GM10248 (cell line): ENCODE data around the gene IPCEF1.
"Not testable (repeated sequence)": the region's sequence is repeated elsewhere in the genome, so short reads cannot be mapped to it uniquely, and the experiment has no call there.

ENCODE experiments used
- CTCF ChIA-PET: fragments of 300-600 bp; sonication (Branson Sonifier 250); formaldehyde crosslinking; extraction: SDS; loops from one replicate; lab custom pipeline; 2021; ENCODE audit warnings: antibody characterized with exemption; lab: Yijun Ruan, JAX
- POLR2A ChIA-PET: fragments of 350-650 bp; sonication (Branson Sonifier 250); formaldehyde crosslinking; extraction: SDS; loops from one replicate; lab custom pipeline; 2020; ENCODE audit warnings: antibody characterized with exemption; lab: Yijun Ruan, JAX
- DNase-seq: peaks from one replicate; pipeline ENCODE4 v3.0.0; 2012; ENCODE audit errors: extremely low spot score
- CTCF ChIP-seq: IDR thresholded peaks from 2 replicates; pipeline ENCODE4 v1.5.1; 2012; ENCODE audit warnings: mild to moderate bottlenecking, low read depth; ENCODE audit errors: extremely low read depth, missing control alignments, control extremely low read depth

IPCEF1 gene

DNA sequence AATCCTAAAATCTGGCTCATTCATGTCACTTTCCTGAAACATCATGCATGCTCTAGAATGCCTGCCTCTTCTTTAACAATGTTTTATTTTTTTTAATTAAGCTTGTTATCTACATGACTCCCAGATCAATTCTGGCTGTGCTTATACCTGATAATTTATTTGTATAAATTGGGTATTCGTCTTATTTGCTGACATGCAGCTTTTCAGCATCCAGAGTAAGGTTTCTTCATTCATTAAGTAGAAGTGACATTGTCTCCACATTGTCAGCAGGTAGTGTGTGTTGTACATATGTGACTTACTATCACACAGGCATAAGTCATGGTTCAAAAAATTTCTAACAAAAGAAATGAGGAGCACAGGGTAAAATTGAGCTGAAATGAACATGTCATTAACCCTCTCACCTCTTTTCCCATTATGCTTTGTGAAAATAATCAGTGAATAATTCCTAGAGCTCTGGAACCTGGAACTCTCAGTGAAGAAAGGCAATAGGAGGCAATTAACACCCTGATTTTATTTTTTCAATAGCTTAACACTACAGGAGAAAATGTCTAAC lies 160.2 kb downstream of the IPCEF1 start:
- POLR2A ChIA-PET: no interaction called here
- no peak for DNase-seq
- CTCF ChIA-PET: interaction anchor here (0.9 to 1.2 kb wide), 3 partner anchors 24 to 81 kb away, joined by 3 read pairs; no protein-coding TSS in a partner anchor
- no peak for TF ChIP-seq CTCF

DNA sequence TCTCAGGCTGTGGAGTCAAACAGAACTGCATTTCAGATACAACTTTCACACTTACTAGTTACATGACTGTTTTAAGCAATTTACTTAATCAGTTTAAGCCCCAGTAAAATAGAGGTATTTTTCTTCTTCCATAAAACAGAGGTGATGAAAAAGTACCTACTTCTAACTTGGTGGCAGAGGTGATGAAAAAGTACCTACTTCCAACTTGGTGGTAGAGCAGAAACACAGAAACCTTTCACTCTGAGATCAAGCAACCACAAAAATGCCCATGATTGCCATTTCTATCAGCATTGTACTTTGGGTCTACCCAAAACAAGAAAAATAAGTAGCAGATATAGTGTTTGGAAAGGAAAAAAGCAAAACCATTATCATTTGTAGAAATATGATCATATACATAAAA lies 168.9 kb downstream of the IPCEF1 start:
- no peak for TF ChIP-seq CTCF

DNA sequence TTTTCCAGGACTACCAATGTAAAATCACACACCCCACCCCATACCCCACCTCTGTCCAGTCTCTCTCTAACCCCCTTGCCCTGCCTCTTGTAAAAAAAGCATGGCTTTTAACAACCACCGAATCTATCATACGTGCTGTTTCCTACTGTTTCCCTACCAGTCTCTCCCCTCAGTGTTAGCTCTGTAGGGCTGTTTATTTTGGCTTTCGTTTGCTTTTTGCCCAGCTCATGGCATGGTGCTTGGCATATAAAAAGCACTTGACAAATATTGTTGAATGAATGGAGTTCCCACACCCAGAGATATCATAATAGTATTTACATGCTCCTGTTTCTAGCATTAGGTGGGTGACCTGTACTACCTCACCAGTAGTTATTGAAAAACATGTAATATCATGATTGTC lies 169.4 kb downstream of the IPCEF1 start:
- no peak for TF ChIP-seq CTCF
- DNase-seq: no peak
- ChIA-PET POLR2A (no interaction called here), CTCF (no interaction called here)

More for the DNA sequence above, 168.9 kb downstream of the IPCEF1 start:
- no peak for DNase-seq
- ChIA-PET CTCF (no interaction called here), POLR2A (no interaction called here)

DNA sequence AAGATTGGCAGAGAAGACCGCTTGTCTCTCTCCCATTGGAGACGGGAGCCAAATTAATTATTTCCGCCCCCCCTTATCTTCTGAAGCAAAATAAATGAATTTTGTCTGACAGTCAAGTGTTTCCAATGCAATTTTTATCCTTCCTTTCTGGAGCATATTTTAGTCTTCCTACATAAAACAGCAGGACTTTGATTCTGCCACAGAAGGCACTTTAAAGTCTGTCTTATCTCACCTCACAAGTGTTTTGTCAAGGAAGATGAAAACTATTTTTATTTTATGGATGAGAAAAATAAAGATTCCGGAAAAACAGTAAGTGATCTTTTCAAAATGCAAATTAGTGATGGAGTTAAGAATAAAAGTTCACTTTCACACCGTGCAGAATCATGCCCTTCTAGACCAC lies 177.2 kb downstream of the IPCEF1 start:
- no peak for TF ChIP-seq CTCF
- POLR2A ChIA-PET: no interaction called here
- CTCF ChIA-PET: no interaction called here

GRCh38 chr6:154172393-154172792 lies 184.2 kb downstream of the IPCEF1 start:
- CTCF ChIA-PET: interaction anchor here (1.1 to 2.1 kb wide), 2 partner anchors 13 to 24 kb away, joined by 3 to 7 read pairs; no protein-coding TSS in a partner anchor
- POLR2A ChIA-PET, DNase-seq: not testable (repeated sequence)

More for the DNA sequence above, 177.2 kb downstream of the IPCEF1 start:
- DNase-seq: no peak

DNA sequence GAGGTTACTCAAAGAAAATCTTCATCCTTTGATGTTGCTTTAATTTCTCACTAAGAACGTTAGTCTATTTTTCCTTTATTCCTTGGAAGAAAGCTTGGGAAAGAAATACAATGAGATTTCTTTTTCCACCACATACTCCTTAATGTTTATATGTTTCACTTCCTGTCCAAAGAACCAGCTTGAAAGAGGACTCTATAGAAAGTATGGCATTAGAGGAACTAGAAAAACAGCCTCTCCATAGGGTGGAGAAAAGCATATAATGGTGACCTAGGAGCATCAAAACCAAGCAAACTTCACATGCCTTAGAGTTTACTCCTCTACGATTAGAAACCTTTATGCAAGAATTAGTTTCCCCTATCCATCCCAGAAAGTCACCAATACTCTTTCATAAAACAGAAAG lies 186.5 kb downstream of the IPCEF1 start:
- ChIA-PET POLR2A (no interaction called here), CTCF (interaction anchor here (2.1 to 3.8 kb wide), 2 partner anchors 11 to 16 kb away, joined by 7 to 10 read pairs; no protein-coding TSS in a partner anchor)
- no peak for TF ChIP-seq CTCF
- DNase-seq: no peak

DNA sequence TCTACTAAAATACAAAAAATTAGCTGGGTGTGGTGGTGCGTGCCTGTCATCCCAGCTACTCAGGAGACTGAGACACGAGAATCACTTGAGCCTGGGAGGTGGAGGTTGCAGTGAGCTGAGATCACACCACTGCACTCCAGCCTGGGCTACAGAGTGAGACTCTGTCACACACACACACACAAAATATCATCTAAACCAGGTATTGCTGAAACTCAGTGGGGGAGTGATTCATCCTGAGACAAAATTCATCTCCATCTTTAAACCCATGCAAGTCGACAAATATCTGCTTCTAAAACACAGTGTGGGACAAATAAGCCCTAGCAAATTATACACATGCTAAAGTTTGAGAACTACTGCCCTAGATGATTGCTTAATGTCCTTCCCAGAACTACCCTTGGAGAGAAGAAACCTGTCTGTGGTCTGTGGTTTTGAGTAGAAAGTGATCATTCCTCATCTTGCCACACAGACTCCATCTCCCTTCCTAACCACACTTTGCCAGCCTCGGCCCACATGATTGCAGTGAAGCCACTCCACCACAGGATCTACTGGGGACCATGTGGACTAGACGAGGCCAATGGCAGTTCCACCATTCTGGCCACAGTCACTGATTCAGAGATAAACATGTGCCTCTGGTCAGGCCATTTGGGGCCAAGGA lies 187.3 kb downstream of the IPCEF1 start:
- no peak for TF ChIP-seq CTCF
- ChIA-PET CTCF (interaction anchor here (3.8 kb wide), 1 partner anchor 15 kb away, joined by 10 read pairs; no protein-coding TSS in a partner anchor), POLR2A (no interaction called here)
- no peak for DNase-seq
